ENCODE measurements around the gene SCYL2.
"Not testable (repeated sequence)": the region's sequence is repeated elsewhere in the genome, so short reads cannot be mapped to it uniquely, and the experiment has no call there.

SCYL2 gene

GRCh38 chr12:100258127-100258526, 8.8 kb upstream of the SCYL2 start:
- DNase-seq (ENCODE audit: low read depth, low spot score): no peak
- no peak overlapping the region for H3K4me3 ChIP-seq (ENCODE audit: low read length)

DNA sequence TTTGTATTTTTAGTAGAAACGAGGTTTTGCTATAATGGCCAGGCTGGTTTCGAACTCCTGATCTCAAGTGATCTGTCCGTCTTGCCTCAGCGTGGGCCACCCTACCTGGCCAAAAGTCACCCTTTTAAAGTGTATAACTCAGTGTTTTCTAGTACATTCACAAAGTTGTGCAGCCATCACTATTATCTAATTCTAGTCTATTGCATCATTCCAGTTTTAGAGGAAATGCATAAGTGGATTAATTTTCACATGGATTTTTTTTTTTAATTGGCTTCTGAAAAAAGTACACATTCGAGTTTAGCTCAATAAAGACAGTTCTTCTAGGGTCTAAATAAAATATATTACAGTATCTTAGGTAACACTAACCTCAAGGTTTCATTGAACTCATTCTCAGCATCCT, 3.8 kb upstream of the SCYL2 start:
- no peak for DNase-seq (ENCODE audit: low read depth, low spot score)
- no peak overlapping the region for H3K4me3 ChIP-seq (ENCODE audit: low read length)

DNA sequence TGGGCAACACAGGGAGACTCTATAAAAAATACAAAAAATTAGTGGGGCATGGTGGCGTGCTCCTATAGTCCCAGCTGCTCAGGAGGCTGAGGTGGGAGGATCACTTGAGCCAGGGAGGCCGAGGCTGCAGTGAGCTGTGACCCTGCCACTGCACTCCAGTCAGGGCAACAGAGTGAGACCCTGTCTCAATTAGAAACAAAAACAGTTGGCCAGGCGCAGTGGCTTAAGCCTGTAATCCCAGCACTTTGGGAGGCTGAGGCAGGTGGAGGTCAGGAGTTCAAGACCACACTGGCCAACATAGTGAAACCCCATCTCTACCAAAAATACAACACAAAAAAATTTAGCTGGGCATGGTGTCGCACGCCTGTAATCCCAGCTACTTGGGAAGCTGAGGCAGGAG, 1.9 kb upstream of the SCYL2 start:
- H3K4me3 ChIP-seq (ENCODE audit: low read length); DNase-seq (ENCODE audit: low read depth, low spot score): not testable (repeated sequence)

DNA sequence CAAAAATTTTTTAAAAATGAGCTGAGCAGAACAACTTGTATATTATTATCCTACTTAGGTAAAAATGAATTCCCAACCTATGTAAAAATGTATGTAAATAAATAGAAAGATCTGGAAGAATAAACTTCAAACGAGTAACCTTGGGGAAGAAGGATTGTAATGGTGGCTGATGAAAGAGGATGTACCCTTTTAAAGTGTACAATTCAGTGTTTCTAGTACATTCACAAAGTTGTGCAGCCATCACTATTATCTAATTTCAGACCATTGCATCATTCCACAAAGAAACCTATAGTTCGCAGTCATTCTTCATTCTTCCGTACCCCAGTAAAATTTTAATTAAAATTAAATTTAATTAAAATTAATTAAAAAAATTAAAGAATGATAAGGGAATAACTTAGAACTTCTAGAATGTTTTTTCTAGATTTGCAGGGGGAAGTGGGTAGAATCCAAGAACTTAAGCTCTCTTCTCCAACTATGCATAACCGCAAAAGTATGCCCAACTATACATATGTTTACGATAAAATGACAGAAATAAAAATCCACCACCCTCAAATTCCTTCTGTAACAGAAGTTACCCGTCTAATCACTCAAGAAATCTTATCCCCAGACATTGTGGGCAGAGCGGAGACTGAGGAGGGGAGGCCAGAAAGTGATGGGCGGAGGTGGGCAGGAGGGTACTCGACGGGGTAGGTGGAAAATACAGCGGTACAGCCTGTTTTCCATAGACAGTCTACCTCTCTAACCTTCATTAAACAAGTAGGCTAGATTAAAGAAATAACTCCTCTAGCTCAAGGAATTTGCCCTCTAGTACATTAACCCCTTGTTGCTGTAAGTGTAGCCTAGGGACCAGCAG, 1.0 kb upstream of the SCYL2 start:
- DNase-seq (ENCODE audit: low read depth, low spot score): no peak
- H3K4me3 ChIP-seq (ENCODE audit: low read length): peak overlapping the region; percentile 82

- peak overlapping the region; percentile 82 for H3K4me3 ChIP-seq (ENCODE audit: low read length)
- DNase-seq (ENCODE audit: low read depth, low spot score): peak; percentile 80
These were observed 467 bp upstream of the SCYL2 start for GRCh38 chr12:100266585-100266834.

DNA sequence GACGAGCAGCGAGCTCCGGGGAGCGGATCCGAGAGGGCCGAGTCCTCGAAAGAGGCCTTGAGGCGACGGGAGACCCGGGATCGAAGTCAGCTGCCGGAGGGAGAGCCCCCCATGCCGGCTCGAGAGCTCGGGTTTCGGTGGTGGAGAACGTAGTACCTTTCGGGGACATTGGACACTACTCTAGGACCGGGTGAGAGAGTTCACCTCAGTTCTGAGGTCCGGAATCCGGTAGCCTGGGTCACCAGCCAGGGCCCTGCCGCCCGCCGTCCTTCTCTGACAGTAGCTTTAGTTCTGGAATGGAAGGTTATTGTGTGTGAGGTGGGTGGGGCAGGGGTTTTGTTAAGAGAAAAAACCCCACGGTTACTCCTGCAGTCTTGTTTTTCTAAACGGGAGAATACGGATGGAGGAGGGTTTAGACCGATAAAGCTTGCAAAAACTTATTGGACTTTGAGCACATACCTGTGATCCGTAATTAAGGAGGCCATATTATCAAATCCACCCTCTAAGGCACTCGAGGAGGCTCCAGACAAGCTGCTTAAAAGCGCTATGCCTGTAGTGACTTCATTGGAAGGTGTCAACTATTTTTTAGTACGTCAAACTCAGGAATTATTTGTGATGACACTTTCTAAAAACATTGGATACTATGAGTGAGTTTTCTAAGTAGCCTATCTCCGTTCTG, 765 bp downstream of the SCYL2 start:
- DNase-seq (ENCODE audit: low read depth, low spot score): no peak
- peak overlapping the region; percentile 82 for H3K4me3 ChIP-seq (ENCODE audit: low read length)

GRCh38 chr12:100268835-100269564, 2.0 kb downstream of the SCYL2 start:
- DNase-seq (ENCODE audit: low read depth, low spot score): no peak
- no peak overlapping the region for H3K4me3 ChIP-seq (ENCODE audit: low read length)

GRCh38 chr12:100273782-100274181, 6.8 kb downstream of the SCYL2 start:
- no peak overlapping the region for H3K4me3 ChIP-seq (ENCODE audit: low read length)
- DNase-seq (ENCODE audit: low read depth, low spot score): no peak

GRCh38 chr12:100274291-100274690, 7.3 kb downstream of the SCYL2 start:
- DNase-seq (ENCODE audit: low read depth, low spot score): no peak
- no peak overlapping the region for H3K4me3 ChIP-seq (ENCODE audit: low read length)

- H3K4me3 ChIP-seq (ENCODE audit: low read length): no peak overlapping the region
- no peak for DNase-seq (ENCODE audit: low read depth, low spot score)
These were observed 12.2 kb downstream of the SCYL2 start for GRCh38 chr12:100279159-100279558.

GRCh38 chr12:100279607-100280244, 12.7 kb downstream of the SCYL2 start:
- no peak for DNase-seq (ENCODE audit: low read depth, low spot score)
- no peak overlapping the region for H3K4me3 ChIP-seq (ENCODE audit: low read length)

GRCh38 chr12:100284556-100284955, 17.6 kb downstream of the SCYL2 start:
- not testable (repeated sequence) for H3K4me3 ChIP-seq (ENCODE audit: low read length); DNase-seq (ENCODE audit: low read depth, low spot score)

GRCh38 chr12:100289038-100289437, 22.1 kb downstream of the SCYL2 start:
- no peak for DNase-seq (ENCODE audit: low read depth, low spot score)
- no peak overlapping the region for H3K4me3 ChIP-seq (ENCODE audit: low read length)

- H3K4me3 ChIP-seq (ENCODE audit: low read length): no peak overlapping the region
- DNase-seq (ENCODE audit: low read depth, low spot score): no peak
These were observed 23.0 kb downstream of the SCYL2 start for GRCh38 chr12:100290016-100290415.

GRCh38 chr12:100293017-100293416, 26.0 kb downstream of the SCYL2 start:
- DNase-seq (ENCODE audit: low read depth, low spot score): no peak
- no peak overlapping the region for H3K4me3 ChIP-seq (ENCODE audit: low read length)

- not testable (repeated sequence) for DNase-seq (ENCODE audit: low read depth, low spot score); H3K4me3 ChIP-seq (ENCODE audit: low read length)
These were observed 27.4 kb downstream of the SCYL2 start for GRCh38 chr12:100294366-100294765.

DNA sequence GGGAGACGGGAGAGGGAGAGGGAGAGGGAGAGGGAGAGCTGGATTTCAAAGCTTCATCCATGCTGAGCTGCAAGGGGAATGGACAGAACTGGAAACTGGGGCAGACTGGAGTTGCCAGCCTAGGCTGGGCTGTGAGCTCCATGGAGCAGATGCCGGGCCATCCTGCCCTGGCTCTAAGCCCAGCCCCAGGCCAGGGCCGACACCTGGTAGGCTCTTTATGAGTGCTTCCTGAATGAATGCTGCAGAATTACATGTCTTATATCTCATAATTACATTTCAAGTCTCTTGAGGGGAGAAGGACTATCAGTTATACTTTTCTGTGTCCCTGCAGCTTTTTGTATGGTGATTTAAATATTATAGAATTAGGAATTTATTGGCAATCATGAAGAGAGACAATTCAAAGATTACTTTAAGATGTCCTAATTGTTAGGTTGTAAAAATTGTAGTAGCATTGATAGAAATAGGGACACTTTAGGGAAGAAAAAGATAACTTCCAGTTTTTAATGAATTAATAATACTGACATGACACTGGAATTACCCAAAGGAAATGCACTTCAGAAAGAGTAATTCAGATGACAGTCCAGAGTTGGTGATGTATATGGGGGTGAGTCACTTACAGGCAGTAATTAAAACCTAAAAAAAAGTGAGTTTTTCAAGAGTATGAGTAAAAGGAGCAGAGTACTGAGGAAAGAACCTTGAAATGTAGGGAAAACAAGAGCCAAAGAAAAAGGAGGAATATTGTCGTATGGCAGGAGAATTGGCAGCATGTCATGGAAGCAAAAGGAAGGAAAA, 29.0 kb downstream of the SCYL2 start:
- DNase-seq (ENCODE audit: low read depth, low spot score): no peak
- no peak overlapping the region for H3K4me3 ChIP-seq (ENCODE audit: low read length)

DNA sequence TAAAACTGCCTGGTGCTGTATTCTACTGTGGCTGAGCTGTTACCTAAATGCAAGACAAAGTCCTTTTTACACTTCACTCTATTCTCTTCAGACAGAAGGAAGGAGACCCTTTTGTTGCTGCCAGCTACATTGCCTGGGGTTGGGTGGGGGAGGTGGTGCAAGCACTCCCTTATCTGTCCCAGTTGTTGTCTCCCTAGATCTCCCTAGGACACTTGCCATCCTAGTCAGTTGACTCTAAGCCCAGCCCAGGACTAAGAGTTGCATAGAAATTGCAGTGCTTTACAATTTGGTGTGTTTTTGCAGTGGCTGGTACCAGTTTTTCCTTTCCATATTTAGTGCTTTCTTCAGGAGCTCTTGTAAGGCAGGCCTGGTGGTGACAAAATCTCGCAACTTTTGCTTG, 35.1 kb downstream of the SCYL2 start:
- DNase-seq (ENCODE audit: low read depth, low spot score): no peak
- H3K4me3 ChIP-seq (ENCODE audit: low read length): no peak overlapping the region

- no peak for DNase-seq (ENCODE audit: low read depth, low spot score)
- H3K4me3 ChIP-seq (ENCODE audit: low read length): no peak overlapping the region
These were observed 36.9 kb downstream of the SCYL2 start for GRCh38 chr12:100303831-100304230.
